Esophagus muscularis mucosa (tissue), 4 donors: ENCODE measurements around the gene DBF4.

Experiments
- EP300 ChIP-seq: sonication (generic); formaldehyde crosslinking; IDR thresholded peaks from one replicate; pipeline ENCODE4 v1.6.1; 2017; ENCODE audit warnings: antibody characterized with exemption
- POLR2A ChIP-seq: fragments of 450-650 bp; IDR thresholded peaks from one replicate; pipeline ENCODE4 v1.6.1; 2017; ENCODE audit warnings: antibody characterized with exemption, moderate library complexity, mild to moderate bottlenecking, low read depth
- POLR2AphosphoS5 ChIP-seq, 2 donors: sonication (generic); formaldehyde crosslinking; IDR thresholded peaks; one replicate each; pipeline ENCODE4 v1.6.1; 2017; ENCODE audit warnings: antibody characterized with exemption in 2 of 2
- TF ChIP-seq, protein P1 (sequence below), 3 experiments: fragments of 200-600 bp in 2 of 3; fragments of 450-650 bp in 1 of 3; sonication (generic) in 2 of 3; IDR thresholded peaks; one replicate each; pipeline ENCODE4 v1.5.1; 2017 to 2019; ENCODE audit warnings: antibody characterized with exemption in 3 of 3, mild to moderate bottlenecking in 2 of 3, moderate library complexity in 1 of 3

DNA sequence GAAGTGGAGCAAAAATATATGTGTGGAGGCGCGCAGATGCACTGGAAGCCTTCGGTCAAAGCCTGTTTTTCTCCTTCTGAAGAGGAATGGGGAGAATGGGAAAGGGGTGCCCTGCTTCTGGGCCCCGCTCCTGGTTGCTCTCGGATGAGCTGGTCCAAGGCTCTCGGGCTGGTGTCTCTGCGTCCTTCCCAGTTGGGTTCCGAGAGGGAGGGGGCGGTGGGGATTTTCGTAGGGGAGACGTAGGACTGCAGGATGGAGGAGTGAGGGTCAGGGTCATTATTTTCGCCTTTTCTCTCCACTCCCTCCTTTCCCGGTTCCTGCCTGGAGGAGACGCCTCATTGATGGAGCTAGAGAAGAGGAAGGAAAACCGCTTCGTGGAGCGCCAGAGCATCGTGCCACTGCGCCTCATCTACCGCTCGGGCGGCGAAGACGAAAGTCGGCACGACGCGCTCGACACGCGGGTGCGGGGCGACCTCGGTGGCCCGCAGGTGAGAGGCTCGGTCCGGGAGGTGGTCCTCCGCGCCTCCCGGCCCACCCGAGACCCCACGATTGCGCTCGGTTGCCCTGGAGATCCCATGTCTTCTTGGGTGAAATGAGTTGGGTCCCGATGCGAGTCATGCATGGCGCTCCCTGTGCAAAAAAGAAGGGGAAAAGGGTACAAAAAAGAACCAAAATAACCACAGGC is 58.5 kb downstream of the DBF4 start:
- TF ChIP-seq, protein P1, sequence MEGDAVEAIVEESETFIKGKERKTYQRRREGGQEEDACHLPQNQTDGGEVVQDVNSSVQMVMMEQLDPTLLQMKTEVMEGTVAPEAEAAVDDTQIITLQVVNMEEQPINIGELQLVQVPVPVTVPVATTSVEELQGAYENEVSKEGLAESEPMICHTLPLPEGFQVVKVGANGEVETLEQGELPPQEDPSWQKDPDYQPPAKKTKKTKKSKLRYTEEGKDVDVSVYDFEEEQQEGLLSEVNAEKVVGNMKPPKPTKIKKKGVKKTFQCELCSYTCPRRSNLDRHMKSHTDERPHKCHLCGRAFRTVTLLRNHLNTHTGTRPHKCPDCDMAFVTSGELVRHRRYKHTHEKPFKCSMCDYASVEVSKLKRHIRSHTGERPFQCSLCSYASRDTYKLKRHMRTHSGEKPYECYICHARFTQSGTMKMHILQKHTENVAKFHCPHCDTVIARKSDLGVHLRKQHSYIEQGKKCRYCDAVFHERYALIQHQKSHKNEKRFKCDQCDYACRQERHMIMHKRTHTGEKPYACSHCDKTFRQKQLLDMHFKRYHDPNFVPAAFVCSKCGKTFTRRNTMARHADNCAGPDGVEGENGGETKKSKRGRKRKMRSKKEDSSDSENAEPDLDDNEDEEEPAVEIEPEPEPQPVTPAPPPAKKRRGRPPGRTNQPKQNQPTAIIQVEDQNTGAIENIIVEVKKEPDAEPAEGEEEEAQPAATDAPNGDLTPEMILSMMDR (IDR thresholded peaks at IDR 0.05): no peak
- no peak for TF ChIP-seq POLR2AphosphoS5 (IDR thresholded peaks at IDR 0.05)
- no peak for TF ChIP-seq POLR2A
- no peak for TF ChIP-seq EP300
